GM19099 (cell line): ENCODE results near the gene TMED6.

Source experiments
- POLR2A ChIP-seq: IDR thresholded peaks from 3 replicates; pipeline ENCODE4 v1.6.1; 2011; ENCODE audit warnings: low read depth; ENCODE audit not compliant: insufficient read length; ENCODE audit errors: extremely low read depth

The TMED6 gene

DNA sequence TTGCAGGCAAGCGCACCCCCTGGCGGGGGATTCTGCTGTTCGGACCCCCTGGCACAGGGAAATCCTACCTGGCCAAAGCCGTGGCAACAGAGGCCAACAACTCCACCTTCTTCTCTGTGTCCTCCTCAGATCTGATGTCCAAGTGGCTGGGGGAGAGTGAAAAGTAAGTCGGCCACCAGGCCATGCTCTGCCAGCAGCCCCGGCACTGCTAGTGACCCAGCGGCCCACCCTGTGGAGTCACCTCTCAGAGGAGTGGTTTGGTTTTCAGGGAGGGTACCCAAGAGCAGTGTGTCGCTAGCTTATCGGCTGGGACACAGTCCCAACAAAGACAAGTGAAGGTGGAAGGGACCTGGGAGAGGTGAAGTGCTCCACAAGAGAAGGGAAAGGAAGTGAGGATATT, 32.2 kb downstream of the TMED6 start:
- no peak for TF ChIP-seq POLR2A

DNA sequence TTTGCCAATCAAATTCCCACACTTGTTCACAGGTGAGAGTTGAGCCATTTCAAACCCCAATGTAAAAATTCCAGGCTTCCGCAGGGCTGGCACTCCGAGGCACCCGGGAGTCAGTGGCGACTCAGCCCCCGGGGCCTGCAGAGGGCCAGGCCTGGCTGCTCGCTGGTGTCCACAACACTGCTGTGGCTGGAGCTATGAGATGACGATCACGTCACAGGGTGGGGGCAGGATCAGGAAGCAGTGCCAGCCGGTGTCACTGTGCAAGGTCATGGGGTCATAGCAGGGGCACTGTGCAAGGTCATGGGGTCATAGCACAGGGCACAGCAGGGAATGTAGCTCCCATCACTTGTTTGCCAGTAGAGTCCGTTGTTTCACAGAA, 32.7 kb downstream of the TMED6 start:
- no peak for TF ChIP-seq POLR2A

DNA sequence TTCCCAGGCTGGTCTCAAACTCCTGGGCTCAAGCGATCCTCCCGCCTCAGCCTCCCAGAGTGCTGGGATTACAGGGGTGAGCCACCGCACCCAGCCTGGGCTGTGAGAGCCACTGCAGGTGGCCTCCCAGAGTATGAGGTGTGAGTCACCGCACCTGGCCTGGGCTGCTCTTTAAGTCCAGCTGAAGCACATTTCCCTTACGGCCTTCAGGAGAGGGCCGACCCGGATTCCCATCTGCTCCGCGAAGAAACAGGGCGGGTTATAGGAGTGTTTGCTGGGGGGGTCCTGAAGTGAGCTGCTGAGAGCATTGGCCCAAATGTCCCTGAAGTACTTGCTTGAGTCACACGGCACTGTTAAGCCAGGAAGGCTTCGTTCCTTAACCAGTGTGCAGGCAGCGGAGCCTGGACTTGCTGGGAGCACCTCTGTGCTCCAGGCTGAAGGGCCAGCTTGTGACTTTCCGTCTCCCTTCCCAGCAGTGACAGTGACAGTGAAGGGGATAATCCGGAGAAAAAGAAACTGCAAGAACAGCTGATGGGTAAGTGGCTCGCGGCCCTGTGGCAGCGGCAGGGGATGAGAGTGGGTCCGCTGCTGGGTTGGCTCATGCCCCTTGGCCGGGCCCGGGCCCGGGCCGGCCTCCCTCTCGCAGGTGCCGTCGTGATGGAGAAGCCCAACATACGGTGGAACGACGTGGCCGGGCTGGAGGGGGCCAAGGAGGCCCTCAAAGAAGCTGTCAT, 33.2 kb downstream of the TMED6 start:
- no peak for TF ChIP-seq POLR2A

GRCh38 chr16:69316595-69317034, 35.0 kb downstream of the TMED6 start:
- no peak for TF ChIP-seq POLR2A

DNA sequence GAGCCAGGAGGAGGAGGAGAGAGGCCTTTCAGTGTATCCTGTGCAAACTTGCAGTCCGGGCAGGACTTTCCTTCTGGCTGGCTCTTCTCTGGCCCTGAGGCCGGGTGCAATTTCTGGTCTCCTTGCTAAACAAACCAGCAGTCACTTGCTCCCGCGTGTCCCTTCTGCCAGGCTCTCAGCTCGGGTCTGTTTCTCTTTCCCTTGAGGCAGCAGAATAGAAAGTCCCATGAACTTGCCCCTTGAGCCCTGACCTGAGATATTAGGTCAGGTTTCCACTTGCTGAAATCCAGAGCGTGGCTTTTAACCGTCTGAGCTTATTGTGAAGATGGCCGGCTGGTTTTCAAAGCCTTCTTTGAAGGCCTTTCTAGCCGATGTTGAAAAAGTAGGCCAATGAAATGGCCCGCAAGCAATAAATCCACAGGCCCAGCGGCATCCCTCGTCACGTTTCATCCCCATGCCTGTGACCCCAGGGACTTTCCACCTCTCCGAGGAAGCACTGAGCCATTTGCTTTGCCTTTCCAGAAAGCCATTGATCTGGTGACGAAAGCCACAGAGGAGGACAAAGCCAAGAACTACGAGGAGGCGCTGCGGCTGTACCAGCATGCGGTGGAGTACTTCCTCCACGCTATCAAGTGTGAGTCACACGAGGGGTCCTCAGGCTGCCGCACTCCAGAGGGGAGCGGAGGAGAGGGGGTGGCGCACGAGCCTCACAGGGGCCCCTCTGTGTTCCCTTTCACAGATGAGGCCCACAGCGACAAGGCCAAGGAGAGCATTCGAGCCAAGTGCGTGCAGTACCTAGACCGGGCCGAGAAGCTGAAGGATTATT, 35.9 kb downstream of the TMED6 start:
- TF ChIP-seq POLR2A, result no peak

DNA sequence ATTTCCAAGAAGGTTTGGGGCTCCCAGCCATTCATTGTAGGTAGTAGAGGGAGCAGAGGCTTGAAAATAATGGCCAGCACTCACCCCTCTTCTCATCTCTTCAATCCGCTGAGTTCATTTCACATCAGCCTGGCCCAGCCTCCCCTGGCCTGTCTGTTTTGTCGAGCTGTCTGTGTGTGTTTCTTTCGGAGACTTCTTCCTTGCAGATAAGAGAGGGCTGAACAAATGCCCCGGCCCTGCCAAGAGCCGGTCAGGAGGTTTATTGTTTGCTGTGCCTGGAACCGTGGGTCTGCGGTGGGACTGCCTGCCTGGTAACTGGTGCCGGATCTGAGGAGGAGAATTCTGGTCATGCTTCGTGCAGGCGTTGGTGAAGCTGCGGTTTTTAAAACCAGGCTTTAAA, 37.1 kb downstream of the TMED6 start:
- no peak for TF ChIP-seq POLR2A

DNA sequence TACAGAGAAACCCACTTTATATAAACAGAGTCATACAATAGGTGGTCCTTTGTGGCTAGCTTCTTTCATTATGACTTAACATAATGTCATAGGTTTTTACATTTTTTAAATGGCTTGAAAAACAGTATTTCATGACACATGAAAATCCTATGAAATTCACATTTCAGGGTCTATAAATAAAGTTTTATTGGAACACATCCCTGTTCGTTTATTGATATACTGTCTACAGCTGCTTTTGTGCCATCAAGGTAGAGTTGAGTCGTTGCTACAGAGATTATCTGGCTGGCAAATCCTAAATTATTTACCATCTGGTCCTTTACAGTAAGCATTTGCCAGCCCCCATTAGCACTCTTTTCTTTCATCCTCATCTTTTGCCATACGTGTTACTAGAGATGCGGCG, 38.1 kb downstream of the TMED6 start:
- no peak for TF ChIP-seq POLR2A

- TF ChIP-seq POLR2A, result peak; percentile 8
These were observed 39.8 kb downstream of the TMED6 start for GRCh38 chr16:69311533-69312387.

DNA sequence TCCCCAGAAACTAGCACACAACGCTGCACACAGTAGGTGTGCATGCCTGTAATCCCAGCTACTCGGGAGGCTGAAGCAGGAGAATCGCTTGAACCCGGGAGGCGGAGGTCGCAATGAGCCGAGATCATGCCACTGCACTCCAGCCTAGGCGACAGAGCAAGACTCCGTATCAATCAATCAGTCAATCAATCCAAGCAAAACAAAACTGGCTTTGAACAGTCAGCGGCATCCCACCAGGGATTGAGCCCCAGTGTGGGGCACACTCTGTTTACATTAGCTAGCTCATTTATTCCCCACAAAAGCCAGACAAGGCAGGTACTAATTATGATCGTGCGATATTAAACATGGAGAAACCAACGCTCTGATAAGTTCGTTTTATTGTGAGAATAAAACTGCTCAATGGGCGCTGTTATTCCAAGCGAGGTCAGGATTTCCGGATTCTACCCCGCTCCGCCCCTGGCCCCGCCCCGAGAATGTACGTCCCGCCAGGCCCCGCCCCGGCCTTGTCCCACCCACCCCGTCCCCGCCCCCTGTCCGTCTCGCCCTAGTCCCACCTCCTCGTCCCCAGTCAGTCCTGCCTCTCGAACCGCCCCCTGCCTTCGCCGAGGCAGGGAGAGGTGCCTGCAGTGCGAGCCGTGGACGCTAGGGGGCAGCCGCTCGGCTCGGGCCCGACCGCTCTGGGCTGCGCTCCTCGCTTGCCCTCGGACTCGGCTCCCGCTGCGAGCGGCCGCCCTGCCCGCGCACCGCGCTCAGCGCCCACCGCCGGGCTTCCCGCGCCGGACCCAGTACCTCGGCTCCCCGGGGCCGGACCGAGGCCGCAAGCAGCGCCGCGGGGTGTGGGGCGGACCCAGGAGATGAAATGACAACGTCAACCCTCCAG, 40.7 kb downstream of the TMED6 start, which contains the start of gene VPS4A:
TSS of gene VPS4A (plus strand) at position 698 of the 880 bp plus-strand sequence. CDS start at position 860, 162 bp downstream.
- TF ChIP-seq POLR2A, result peak; percentile 88

- no peak for TF ChIP-seq POLR2A
These were observed 42.3 kb downstream of the TMED6 start for GRCh38 chr16:69309316-69309715.

DNA sequence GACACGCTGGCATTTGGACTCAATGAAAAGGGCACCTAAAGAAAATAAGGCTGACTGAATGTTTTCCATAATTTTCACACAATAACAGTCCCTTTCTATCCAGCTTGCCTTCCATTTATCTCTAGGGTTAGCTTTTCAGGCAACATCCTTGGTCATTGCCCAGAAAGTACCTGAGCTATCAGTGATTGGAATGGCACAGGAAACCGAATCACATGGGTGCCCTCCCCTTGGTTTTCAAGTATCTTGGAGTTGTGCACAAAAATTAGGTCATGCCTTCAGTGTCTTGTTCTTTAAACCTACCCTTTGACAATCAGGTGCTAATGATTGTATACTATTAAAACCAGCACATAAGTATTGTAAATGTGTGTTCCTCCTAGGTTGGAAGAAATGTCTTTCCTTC, 43.7 kb downstream of the TMED6 start:
- TF ChIP-seq POLR2A, result no peak

DNA sequence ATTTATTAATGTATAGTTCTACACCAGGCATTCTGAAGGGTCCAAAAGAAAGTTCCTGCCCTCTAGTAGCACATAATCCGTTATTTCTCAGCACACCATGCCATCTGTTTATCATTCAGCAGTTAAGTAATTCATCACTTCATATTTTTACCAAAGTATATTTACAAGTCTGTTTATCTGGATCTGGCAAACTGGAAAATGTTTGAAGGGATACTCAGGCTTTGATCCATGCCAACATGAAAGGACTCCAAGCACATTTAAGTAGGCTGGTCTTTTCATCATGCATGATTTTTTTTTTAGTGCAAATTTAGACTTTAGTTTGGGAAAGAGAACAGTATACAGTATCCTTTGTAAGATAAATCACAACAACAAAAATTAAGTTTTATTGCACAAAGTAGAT, 44.5 kb downstream of the TMED6 start:
- TF ChIP-seq POLR2A, result no peak

DNA sequence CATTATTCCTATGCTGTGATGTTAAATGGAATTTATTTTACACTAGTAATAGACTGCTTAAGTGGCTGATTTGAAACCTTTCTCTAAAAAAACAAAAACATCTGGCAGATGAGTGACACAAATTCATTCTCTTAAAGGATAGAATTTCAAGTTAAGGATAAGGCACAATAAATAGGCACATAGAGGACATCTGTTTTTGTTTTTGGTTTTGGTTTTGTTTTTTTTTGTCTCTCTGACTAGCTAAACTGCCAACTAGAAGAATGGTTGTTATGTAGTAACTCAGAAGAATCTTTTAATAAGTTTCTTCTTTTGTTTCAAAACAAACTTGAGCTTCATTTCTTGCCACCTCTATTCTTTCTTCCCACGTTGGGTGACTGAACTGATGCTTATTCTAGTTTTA, 45.6 kb downstream of the TMED6 start:
- no peak for TF ChIP-seq POLR2A

GRCh38 chr16:69302301-69302700, 49.3 kb downstream of the TMED6 start:
- no peak for TF ChIP-seq POLR2A

GRCh38 chr16:69301861-69302260, 49.7 kb downstream of the TMED6 start:
- no peak for TF ChIP-seq POLR2A

DNA sequence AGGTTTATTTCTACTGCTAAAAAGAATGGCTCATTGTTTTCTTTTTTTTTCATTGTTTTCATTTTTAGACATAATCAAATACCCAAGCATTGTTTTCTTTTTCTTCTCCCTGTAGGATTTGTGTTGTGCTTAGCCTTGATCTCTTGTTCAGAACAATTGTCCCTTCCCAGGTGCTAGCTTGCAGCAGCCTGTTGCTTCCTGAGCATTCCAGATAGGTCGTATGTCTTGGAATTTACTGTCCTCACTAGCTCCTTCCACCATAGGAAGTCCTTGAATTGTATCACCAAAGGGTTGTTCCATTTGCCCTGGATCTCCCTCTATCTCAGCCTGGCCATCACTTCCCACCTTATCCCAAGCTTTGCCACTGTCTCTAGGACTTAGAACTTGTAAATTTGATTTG, 50.4 kb downstream of the TMED6 start:
- no peak for TF ChIP-seq POLR2A
